DOHH2 (cell line): ENCODE measurements around the gene GPC4.

Experiments
- EZH2phosphoT487 ChIP-seq: fragments of 200-600 bp; sonication (generic); IDR thresholded peaks from 2 replicates; pipeline ENCODE4 v1.6.1; 2017; ENCODE audit warnings: borderline replicate concordance, mild to moderate bottlenecking, antibody characterized with exemption, low read length, moderate library complexity, mixed read lengths
- TF ChIP-seq, protein P1 (sequence below): fragments of 200-600 bp; sonication (generic); IDR thresholded peaks from one replicate; pipeline ENCODE4 v1.5.1; 2014; ENCODE audit warnings: antibody characterized with exemption, mild to moderate bottlenecking, low read depth, low read length; ENCODE audit not compliant: poor library complexity, severe bottlenecking

DNA sequence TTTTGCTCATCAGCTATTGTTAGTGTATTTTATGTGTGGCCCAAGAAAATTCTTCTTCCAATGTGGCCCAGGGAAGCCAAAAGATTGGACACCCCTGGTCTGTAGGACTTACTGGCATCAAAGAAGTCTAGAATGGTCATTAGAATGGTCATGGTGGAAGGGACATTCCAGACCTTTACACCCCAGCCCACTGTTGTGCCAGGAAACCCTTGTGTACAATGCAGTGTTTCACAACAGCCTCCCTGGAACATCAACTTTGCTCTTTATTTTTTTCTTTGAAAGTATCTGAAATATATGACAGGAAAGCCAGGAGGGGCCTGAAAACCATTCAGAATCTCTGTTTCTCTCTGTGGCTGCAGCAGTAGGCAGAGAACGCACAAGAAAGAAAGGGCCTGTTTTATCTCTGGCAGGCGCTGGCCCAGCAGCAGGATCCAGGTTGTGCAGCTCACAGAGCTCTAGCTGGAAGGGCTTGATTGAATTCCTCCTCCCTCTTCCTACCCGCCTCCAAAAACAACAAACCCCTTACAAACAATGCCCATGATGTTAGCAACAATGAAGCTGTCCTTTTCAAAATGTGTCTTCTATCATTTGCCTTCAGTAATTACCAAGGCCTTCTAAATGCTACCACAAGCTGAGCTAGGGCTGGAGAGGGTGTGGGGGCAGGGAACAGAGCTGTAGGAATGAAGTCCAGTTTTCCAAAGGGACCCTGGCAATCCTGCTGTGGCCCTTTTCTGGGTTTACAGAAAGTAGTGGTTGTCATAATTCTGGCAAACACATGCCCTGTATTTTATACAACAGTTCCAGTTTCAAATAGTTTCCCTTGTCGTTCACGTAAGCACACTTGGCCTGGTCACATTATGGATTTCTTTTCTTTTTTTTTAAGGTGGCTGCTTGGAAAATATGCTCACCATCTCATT lies 164.8 kb downstream of the GPC4 start:
- TF ChIP-seq EZH2phosphoT487 = no peak
- TF ChIP-seq, protein P1, sequence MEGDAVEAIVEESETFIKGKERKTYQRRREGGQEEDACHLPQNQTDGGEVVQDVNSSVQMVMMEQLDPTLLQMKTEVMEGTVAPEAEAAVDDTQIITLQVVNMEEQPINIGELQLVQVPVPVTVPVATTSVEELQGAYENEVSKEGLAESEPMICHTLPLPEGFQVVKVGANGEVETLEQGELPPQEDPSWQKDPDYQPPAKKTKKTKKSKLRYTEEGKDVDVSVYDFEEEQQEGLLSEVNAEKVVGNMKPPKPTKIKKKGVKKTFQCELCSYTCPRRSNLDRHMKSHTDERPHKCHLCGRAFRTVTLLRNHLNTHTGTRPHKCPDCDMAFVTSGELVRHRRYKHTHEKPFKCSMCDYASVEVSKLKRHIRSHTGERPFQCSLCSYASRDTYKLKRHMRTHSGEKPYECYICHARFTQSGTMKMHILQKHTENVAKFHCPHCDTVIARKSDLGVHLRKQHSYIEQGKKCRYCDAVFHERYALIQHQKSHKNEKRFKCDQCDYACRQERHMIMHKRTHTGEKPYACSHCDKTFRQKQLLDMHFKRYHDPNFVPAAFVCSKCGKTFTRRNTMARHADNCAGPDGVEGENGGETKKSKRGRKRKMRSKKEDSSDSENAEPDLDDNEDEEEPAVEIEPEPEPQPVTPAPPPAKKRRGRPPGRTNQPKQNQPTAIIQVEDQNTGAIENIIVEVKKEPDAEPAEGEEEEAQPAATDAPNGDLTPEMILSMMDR = no peak
